GM18511 (cell line): ENCODE results near the gene NTF4.
"Not testable (repeated sequence)": the region's sequence is repeated elsewhere in the genome, so short reads cannot be mapped to it uniquely, and the experiment has no call there.

Experiments used
- ATAC-seq: cut with Tn5 transposase; IDR thresholded peaks from one replicate; pipeline ENCODE4 v1.9.1; 2021; ENCODE audit warnings: mild to moderate bottlenecking, moderate library complexity; ENCODE audit not compliant: unreplicated experiment

NTF4 gene

DNA sequence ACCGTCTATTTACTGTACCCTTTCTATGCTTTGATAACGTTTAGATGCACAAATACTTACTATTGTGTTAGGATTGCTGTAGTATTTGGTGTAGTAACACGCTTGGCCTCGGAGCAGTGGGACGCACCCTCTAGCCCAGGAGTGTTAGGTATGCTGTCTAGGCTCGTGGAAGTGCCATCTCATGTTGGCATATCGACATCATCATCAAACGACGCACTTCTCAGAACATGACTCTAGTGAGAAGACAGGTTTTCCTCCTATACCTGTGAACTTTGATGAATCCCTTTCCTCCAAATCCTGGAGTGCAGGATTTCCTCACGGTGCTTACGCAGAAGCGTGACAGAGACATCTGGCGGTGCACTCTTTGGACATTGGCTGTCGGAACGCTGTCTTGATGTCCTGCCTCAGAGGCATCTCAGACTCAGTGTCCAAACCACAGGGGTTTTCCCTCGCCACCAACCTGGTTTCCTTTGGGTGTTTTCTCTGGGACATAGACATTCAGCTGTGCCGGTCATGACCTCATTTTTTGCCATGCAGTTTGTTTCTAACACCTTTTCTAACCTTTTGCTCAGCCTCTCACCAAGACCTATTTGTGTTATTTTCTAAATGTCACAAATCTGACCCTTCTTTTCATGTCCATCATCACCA, 26.9 kb upstream of the NTF4 start:
- ATAC-seq = no peak

DNA sequence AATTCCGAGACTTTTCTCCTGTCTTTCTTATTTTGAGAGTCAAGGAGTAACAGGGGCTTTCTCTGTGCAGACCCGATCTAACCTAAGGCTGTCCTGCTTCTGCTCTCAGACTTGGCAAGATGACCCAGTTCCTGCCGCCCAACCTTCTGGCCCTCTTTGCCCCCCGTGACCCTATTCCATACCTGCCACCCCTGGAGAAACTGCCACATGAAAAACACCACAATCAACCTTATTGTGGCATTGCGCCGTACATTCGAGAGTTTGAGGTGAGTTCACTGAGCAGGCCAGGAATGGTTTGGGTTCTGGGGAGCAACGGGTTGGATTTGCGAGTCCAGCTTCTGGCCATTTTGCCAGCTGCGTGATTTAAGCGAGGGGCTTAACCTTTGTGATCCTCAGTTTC, 21.7 kb upstream of the NTF4 start:
- no peak for ATAC-seq

DNA sequence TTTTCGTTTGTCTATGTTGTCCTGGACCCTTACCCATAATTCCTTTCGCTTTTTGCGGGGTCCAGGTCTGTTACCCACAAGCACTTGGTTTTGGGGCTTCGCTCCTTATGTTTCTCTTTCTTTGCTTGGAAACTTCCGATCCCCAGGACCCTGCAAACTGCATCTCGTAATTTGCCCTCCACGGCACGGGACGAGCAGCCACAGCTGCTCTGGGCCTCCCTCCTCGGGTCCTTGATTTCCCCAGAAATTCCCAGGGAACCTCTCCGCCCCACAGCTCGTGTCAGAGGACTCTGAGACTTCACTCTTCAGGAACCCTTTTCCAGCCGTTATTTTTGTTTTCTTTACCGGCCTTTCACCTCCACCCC, 21.2 kb upstream of the NTF4 start:
- no peak for ATAC-seq

DNA sequence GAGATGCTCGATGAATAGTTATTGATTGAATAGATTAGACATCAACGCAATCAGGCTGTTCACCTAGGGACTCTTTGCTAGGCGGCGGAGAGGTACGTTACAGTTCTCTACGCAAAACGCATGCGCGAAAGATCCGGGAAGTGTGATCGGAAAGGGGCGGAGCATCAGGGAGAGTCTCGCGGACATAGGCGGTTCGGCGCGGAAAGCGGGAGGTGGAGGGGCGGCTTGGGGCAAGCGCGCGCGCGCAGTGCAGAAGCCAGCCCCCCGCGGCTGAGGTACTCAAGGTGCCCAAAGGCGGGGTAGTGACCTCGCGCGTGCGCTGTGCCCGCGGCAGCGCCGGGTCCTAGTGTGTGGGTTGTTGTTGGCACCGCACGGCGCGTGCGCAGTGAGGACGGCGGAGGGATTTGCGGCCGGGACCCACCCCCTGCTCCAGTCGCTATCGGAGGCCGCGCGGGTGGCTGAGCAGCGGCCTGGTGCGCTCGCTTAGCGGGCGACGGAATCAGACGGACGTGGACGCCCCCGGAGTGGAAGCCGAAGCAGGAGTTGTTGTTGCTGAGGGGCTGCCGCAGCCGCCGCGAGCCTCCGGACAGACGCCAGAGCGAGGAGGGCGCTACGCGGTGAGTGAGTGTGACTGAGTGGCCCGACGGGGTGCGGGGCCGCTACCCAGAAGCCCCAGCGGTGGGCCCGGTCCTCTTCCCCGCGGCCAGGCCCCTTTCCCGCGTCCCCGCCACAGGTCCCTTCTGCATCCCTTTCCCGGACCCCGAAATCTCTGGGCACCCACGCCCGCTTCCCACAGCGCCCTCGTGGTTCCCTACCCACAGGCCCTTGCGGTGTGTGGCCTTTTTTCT, 20.6 kb upstream of the NTF4 start, which contains the start of gene SNRNP70:
Gene SNRNP70, plus strand, starts transcription at position 432 of the 848 bp plus-strand sequence. CDS start 964 bp downstream, outside the sequence.
- peak; percentile 89 for ATAC-seq

DNA sequence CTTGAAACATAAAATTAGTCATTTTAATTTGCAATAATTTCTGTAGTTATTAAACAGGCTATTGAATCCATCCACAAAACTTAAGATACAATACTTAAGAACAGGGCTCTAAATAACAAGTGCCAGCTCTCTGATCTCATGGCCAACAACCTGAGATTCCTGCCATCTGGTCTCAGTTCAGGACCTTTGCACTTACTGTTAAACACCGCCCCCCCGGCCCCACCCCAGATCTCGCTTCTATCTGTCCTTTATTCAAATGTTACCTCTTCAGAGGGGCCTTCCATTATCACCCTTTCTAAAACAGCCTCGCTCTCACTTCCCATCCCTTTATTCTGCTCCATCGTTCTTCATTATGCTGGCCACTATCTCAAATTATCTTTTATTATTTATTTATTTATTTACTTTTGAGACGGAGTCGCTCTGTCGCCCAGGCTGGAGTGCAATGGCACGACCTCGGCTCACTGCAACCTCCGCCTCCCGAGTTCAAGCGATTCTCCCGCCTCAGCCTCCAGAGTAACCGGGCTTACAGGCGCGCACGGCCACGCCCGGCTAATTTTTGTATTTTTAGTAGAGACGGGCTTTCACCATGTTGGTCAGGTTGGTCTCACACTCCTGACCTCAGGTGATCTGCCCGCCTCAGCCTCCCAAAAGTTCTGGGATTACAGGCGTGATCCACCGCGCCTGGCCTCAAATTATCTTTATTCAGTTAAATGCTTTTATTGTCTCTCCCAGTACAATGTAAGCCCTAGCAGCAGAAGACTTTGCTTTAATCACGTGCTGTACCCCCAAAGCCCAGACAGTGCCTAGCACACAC, 19.8 kb upstream of the NTF4 start:
- ATAC-seq = no peak

DNA sequence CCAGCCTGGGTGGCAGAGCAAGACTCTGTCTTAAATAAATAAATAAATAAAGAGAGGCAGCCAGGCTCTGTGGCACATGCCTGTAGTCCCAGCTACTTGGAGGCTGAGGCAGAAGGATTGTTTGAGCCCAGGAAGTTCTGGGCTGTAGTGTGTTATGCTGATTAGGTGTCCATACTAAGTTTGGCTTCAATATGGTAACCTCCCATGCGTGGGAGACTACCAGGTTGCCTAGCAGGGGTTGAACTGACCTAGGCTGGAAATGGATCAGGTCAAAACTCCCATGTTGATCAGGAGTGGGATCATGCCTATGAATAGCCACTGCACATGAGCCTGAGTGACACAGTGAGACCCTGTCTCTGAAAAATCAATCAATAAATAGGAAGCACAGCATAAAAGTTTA, 16.7 kb upstream of the NTF4 start:
- ATAC-seq = no peak

DNA sequence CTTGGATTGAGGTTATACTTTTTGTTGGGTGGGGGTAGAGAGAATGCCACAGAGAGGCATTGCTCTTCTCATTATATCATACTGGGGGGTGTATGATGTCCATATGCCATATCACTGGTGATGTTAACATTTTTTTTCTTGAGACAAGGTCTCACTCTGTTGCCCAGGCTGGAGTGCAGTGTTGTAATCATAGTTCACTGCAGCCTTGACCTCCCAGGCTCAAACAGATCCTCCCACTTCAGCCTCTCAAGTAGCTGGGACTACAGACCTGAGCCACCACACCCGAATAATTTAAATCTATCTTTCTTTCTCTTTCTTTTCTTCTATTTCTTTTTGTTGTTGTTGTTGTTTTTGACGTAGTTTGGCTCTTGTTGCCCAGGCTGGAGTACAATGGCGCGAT, 15.8 kb upstream of the NTF4 start:
- ATAC-seq = no peak

DNA sequence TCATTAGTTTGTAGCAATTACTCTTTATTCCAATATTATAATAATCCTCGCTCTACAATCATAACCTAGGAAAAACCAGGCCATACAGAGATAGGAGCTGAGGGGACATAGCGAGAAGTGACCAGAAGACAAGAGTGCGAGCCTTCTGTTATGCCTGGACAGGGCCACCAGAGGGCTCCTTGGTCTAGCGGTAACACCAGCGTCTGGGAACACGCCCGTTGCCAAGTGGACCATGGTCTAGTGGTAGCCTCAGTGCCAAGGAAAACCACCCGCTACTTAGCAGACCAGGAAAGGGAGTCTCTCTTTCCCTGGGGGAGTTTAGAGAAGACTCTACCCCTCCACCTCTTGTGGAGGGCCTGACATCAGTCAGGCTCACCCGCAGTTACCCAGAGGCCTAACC, 10.3 kb upstream of the NTF4 start:
- not testable (repeated sequence) for ATAC-seq

DNA sequence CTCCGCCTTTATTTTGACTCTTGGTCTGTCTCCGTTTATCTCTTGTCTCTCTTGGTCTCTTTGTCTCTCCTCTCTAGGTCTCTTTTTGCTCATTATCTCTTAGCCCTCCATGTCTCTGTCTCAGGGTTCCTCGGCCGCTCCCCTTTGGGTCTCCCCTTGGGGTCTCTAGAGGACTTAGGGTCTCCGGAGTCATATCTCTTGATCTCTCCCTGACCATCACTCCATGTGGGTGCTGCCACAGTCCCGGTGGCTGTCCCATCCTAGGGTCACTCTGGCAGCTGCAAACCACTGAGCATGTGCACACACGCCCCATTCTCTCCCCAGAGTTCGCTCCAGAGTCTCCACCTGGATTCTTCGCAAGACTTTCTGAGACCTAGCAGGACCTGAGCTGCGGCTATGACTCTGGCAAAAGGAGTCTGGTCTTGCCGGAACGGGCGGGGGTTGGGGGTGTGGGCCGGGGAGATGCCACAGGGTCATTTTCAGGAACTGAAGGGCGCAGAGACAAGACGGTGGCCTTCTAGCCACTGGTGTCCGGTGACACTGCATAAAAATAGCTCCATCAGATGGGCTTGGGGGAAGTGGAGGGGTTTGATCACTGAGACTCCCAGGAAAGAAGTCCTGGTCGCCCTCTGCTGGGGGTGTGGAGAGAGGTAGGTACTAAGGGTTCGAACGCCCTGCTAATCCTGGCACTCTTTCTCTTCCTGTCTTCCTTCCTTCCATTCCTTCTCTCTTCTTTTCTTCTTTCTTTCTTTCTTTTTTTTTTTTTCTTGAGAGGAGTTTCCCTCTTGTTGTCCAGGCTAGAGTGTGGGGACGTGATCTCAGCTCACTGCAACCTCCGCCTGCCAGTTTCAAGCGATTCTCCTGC, 9.1 kb upstream of the NTF4 start:
- no peak for ATAC-seq

DNA sequence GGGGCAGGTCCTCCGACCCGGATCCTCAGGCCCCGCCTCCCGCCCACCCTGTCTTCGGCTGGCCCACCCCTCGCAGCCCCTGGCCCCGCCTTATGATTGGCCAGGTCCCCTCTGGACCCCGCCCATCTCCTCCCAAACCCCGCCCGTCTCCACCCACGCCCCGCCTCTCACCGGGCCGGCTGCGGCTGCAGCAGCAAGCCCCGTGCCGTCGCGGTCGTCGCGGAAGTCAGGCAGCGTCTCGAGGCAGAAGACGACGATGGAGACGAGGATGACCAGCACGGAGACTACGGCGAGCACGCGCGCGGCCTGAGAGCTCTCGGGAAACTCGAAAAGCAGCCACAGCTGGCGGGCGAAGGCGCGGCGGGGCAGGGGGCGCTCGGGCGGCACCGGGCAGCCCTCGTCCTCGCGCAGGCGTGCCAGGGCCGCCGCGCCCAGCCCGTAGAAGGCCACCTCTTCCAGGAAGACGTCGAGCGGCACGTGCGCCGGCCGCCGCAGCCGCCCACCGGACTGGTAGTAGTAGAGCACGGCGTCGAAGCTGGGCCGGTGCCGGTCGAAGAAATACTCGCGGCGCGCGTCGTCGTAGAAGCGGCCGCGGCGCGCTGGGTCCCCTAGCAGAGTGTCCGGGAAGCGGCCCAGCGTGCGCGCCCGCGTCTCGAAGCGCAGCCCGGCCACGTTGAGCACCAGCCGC, 7.4 kb upstream of the NTF4 start:
- no peak for ATAC-seq

DNA sequence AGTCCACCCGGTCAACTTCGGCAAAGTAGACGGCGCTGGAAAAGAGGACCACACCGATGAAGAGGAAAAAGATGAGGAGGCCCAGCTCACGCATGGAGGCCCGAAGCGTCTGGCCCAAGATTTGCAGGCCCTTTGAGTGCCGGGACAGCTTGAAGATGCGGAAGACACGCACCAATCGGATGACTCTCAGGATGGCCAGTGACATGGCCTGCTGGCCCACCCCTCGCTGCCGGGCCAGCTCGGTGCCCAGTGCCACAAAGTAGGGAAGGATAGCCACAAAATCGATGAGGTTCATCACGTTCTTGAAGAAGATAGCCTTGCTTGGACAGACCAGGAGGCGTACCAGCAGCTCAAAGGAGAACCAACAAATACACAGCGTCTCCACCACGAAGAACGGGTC, 5.8 kb upstream of the NTF4 start:
- no peak for ATAC-seq

DNA sequence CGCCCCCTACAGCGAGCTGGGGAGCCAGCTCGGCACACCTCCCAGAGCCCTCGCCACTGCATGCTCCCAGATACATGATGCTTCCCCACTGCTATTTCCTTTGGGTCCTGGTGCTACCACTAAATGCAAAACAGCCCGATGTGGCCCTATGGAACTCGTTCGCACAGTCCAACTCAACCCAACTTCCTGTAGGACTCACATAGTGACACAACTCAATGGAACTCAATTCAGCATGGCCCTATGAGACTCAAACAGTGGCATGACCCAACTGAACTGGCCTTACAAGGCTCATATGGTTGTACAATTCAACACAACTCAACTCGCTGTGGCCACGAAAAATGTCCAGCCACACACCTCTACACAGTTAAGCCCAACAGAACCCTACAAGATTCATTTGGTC, 4.4 kb upstream of the NTF4 start:
- no peak for ATAC-seq

DNA sequence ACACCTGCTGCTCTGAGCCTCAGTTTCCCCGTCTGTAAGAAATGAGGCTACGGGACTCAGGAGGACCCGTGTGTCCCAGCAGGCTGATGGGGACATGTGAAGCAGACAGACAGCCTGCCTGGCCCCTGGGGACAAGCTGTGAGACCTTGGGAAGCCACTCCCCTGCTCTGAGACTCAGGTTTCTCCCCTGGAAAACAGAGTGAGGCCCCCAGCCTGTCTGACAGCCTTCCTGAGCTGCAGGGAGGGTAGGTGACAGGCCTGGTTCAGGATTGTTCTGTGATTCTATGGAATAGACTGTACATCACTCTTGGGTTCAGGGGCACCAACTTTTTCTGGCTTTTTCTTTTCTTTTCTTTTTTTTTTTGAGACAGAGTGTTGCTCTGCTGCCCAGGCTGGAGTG, 2.9 kb upstream of the NTF4 start:
- no peak for ATAC-seq

DNA sequence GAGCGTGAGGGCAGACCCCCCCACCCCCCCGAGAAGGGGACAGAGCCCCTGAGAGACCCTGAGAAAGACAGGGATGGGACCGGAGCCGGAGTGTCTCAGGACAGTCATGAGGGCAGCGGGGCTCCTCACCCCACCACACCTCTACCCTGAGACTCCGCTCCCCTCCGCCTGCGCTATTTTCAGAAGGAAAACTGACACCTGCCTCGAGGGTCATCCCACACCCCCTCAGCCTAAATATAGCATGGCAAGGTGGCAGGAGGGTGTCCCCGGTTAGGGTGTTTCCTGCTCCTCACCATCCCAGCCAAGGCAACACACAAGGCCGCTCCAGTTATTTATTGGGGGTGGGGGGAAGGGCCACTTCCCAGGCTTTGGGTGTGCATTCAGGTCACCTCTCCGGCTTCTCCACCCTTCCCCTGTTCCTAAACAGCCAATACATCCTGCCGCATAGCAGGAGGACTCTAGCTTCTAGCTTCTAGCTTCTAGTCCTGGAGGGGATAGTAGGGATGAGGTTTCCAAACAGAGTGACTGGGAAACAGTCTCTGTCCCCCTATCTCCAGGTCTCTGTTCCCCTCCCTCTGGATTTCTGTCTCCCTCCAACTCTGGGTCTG, 1.4 kb upstream of the NTF4 start:
- ATAC-seq = no peak

DNA sequence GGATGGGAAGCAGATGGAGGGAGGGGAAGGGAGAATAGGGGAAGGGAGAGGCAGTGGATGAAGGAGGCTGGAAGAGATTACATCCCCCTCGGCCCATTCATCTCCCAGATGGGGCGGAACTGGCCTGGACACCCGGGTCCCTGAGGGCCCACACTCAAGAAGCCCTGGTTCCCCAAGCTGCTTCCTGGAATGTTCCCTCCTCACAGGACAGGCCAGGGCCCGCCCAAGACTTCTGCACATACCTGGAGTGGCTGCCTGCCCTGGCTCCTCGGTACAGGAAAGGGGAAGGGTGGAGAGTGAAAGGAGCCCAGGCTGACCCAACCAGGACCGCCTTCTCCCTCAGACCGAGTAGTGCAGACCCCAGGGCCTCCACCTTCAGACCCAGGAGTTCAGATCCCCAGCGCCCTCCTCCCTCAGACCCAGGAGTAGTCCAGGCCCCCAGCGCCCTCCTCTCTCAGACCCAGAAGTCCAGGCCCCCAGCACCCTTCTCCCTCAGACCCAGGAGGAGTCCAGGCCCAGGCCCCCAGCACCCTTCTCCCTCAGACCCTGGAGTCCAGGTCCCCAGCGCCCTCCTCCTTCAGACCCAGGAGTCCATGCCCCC, 489 bp downstream of the NTF4 start:
- no peak for ATAC-seq

DNA sequence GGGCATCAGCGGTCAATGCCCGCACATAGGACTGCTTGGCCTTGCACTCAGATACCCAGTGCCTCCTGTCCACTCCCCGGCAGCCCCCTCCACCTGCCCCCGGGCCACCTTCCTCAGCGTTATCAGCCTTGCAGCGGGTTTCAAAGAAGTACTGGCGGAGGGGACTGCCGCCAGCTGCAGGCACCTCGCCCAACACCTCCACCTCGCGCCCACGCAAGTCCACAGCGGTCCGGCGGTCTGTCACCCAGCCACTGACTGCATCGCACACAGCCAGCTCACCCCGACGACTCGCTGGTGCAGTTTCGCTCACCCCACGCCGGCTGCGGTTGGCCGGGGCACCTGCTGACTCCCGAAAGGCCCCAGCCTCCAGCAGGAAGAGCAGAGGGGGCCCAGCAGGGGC, 3.2 kb downstream of the NTF4 start:
- no peak for ATAC-seq

DNA sequence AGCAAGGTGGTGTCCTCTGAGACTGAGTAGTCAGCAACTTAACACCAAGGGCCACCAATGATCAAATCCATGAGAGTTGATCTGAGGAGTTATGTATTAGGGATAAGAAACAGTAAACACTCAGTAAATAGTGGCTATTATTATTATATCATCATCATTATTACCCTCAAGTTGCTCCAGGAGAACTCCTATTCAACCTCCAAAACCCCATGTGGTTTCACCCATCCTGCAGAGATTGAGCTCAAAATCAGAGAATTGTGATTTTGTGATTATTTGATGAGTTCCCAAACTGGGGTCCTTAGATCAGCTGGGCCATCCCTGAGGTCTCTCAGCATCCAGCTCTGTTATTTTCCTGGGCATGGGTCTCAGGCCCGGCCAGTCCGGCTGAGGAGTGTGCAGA, 3.6 kb downstream of the NTF4 start:
- no peak for ATAC-seq

DNA sequence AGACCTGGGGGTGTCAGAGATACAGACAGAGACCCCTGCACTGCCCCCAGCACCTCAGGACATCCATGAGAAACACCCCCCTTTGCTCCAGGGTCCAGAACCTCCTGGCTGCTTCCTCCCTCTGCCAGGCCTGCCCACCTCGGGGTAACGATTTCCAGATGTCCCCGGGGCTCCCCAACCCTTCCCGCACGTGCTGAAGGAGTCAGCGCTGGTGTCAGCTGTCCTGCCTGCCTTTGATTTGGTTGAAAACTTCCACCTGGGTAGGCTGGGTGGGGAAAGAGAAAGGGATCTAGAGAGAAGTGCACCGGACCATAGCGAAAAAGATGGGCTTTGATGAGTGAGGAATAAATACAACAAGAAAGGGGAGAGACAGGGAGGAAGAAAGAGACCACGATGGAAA, 5.6 kb downstream of the NTF4 start:
- ATAC-seq = no peak

DNA sequence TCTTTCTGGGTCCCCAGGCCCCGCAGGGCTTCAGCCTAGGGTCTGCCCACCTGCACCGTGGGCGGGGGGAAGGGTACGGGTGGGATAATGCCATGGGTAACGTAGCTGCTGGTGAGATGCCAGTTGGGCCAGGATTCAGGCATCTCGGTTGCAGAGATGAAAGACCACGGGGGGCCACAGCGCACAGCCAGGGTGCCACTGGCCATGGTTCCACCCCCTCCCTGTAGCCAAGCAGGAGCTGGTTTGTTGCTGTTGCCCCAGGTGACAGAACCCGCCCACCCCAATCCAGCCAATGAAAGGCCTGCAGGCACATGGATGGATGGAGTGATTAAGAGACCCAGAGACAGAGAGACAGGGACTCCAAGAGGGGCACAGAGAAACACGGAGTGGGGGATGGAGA, 6.1 kb downstream of the NTF4 start:
- ATAC-seq = no peak
